GM18511 (cell line): ENCODE measurements around the gene FAM210B.
A peak's percentile ranks its signal among the peaks of the same experiment; 100 is the strongest.
"Not testable (repeated sequence)": the region's sequence is repeated elsewhere in the genome, so short reads cannot be mapped to it uniquely, and the experiment has no call there.

ENCODE experiments used
- ATAC-seq: cut with Tn5 transposase; IDR thresholded peaks from one replicate; pipeline ENCODE4 v1.9.1; 2021; ENCODE audit warnings: mild to moderate bottlenecking, moderate library complexity; ENCODE audit not compliant: unreplicated experiment

The FAM210B gene, protein sequence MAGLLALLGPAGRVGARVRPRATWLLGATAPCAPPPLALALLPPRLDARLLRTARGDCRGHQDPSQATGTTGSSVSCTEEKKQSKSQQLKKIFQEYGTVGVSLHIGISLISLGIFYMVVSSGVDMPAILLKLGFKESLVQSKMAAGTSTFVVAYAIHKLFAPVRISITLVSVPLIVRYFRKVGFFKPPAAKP

DNA sequence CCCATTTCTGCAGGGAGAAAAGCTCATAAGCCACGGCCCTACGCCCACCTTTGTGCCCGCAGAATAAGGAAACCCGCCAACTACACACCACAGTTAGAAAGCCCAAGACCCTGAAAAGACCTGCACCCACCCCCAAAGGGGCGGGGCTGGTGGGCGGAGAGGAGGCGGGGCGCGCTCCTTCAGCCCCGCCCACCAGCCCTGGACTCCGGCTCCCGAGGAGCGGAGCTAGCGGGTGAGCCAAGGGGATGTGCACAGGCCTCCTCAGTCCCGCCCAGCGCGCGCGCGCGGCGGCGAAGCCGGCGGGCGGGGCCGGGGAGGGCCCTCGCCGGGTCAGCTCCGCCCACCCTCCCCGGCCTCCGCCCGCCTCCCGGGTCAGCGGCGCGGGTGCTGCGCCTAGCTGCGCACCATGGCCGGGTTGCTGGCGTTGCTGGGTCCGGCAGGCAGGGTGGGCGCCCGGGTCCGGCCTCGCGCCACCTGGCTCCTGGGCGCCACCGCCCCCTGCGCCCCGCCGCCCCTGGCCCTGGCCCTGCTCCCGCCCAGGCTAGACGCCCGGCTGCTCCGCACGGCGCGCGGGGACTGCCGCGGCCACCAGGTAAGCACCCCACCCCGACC is at the start of gene FAM210B:
Gene FAM210B (plus strand): TSS at position 375 of the 612 bp plus-strand sequence. CDS start 32 bp downstream, at position 407.
- peak; percentile 96 for ATAC-seq

DNA sequence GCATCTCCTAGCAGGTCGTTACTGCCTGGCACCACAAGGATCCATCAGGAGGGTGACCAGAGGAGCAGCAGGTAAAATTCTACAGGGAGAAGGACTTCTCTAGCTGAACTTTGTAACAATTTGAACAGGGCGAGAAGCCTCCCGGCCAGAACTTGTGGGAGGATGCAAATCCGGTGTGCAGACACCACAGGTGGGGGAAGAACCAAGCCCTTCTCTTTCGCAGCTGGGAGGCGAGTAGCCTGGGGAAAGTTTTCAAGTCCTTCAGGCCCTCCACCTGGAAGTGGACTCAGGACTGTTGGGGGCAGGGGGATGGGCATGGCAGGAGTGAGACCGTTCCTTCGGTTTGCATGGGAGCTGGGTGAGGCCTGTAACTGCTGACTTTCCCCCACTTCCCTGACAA is 42.7 kb upstream of the FAM210B start:
- ATAC-seq, result no peak

DNA sequence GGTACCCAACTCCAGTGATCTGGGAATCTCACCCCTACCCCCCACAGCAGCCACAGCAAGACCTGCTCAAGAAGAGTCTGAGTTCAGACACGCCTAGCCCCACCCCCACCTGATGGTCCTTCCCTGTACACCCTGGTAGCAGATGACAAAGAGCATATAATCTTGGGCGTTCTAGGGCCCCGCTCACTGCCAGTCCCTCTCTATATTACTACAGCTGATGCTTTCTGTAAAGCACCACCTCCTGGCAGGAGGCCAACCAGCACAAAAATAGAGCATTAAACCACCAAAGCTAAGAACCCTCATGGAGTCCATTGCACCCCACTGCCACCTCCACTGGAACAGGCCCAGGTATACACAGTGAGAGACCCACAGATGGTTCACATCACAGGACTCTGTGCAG is 42.3 kb upstream of the FAM210B start:
- ATAC-seq, result no peak

DNA sequence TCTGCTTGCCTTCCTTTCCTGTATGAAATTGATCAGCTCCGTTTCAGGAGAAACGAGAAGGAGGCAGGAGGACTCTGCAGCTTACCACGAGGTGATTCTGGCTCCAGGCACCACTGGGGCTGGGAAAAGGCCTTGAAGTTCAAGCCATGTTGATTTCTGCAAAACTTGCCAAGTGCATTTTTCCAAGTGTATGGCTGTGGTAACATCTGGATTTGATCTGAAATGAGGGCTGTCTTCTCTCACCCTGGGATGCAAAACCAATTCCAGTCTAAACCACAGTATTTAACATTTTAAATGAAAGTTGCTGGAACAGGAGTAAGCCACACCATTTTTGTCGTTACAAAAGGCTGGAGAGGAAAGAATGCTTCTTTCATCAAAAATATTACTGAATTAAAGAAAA is 36.1 kb upstream of the FAM210B start:
- no peak for ATAC-seq

DNA sequence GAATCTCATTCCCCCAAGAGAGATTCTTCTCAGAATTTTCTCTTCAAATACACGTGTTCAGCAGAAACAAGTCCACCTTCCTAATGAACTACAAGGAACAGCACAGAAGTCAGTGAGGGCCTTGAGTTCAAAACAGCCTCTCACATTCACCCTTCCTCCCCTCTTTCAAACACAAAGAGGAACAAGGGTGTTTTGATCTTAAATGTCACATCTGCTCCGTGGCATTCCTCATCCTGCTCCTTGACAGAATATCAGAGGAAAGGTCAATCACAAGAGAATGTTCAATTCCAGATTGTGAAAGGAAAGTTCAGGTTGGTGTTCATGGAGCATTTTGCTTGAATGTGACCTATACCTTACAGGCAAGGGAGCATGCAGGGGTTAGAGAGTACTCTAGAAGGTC is 35.6 kb upstream of the FAM210B start:
- ATAC-seq, result no peak

DNA sequence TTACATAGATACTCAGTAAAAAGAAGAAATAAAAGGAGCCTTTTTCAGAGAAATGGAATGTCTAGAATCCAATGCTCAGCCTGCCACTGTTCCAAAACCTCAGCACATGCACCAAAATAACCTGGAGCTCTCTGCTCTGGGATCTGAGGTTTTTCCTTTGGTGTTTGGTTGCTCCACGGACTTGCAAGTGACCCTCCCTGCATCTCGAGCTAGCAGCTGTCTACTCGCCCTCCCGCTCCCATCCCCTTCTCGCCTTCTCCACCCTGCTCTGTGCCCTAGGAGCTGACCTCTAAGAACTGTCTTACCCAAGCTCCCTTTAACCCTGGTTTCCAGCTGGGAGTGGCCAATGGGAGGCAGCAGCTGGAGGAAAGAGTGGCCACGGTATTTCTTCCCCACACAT is 35.1 kb upstream of the FAM210B start:
- no peak for ATAC-seq

DNA sequence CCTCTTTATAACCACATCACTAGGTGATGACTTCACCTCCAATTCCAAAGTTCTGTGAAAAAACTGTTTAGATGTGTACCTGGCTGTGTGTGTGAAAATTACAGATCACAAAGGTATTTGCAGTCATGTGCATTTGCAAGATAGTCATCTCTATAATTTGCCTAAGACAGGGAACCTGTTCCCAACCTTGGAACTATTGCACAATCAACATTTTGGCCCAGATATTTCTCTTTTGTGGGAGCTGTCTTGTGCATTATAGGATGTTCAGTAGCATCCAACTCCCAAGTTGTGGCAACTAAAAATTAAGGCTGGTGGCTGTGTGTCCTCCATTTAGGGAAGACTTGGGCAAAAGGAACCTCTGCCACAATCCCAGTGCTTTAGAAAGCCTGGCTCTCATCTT is 34.0 kb upstream of the FAM210B start:
- no peak for ATAC-seq

DNA sequence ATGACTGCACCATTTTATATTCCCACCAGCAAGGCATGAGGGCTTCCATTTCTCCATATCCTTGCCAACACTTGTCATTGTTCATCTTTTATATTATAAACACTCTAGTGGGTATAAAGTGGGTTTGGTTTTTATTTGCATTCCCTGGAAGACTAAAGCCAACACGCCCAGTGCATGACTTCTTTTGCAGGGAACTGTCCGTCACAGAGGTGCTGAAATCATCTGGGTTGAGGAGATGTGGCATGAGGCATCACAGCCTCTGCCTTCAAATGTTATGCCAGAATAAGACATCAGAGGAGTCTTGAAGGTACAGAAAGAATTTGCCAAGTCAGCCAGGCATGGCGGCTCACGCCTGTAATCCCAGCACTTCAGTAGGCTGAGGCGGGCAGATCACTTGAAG is 29.9 kb upstream of the FAM210B start:
- no peak for ATAC-seq

DNA sequence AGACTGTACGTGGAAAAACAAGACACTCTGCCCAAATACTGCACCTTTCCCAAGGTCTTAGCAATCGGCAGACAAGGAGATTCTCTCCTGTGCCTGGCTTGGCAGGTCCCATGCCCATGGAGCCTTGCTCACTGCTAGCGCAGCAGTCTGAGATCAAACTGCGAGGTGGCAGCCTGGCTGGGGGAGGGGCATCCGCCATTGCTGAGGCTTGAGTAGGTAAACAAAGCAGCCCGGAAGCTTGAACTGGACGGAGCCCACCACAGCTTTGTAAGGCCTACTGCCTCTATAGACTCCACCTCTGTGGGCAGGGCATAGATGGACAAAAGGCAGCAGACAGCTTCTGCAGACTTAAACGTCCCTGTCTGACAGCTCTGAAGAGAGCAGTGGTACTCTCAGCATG is 22.1 kb upstream of the FAM210B start:
- not testable (repeated sequence) for ATAC-seq

DNA sequence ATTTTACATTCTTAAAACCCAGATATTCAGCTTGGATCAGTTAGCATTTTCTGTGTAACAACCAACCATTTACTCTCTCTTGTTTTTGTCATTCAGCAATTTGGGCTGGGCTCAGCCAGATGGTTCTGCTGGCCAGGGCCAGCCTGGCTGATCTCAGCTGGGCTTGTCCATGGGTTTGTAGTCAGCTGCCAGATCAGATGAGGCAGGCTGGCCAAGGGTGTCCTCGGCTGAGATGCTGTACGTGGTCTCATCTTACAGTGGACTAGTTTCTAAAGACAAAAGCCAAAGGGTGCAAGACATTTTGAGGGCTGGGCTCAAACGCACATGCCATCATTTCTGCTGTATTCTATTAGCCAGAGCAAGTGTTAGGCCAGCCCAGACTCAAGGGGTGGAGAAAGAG is 16.0 kb upstream of the FAM210B start:
- ATAC-seq, result no peak

DNA sequence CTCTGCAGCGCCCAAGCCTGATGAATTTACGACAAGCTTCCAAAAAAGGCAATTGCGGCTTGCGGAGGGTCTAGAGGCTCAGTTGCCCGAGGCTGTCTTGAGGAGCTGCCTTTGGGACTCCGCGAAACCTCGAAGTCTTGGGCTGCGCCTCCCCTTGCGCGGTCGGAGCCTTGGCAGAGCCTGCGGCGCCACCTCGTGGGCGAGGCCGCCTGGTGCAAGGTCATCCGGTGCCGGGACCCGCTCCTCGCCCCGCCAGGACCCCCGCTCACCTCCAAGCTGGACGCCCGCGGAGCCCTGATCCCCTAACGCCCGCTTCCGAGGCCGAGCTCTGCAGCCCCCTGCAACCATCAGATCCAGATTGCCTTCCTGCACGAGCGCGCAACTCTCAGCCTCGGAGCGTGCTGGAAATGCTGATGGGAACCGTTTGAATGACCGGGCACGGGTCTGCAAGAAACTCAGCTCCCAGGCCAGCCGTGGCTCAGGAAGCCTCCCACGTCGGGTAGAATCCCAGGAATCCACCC is 14.9 kb upstream of the FAM210B start:
- peak; percentile 77 for ATAC-seq

DNA sequence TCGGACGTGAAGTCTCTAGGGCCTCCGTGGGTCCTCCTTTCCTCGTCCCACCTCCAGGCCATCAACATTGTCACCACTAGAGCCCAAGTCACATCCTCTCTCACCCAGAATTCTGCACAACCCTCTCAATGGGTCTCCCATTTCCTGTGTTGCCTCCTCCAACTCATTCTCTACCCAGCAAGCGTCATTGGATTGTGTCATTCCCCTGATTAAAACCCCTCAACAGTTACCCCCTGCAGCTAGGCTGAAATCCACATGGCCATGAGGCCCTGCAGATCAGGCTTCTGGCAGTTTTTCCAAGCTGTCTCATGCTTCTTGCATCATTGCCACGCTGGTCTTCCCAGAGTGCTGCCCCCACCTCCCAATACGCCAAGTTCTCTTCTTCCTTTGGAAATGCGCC is 12.9 kb upstream of the FAM210B start:
- no peak for ATAC-seq

DNA sequence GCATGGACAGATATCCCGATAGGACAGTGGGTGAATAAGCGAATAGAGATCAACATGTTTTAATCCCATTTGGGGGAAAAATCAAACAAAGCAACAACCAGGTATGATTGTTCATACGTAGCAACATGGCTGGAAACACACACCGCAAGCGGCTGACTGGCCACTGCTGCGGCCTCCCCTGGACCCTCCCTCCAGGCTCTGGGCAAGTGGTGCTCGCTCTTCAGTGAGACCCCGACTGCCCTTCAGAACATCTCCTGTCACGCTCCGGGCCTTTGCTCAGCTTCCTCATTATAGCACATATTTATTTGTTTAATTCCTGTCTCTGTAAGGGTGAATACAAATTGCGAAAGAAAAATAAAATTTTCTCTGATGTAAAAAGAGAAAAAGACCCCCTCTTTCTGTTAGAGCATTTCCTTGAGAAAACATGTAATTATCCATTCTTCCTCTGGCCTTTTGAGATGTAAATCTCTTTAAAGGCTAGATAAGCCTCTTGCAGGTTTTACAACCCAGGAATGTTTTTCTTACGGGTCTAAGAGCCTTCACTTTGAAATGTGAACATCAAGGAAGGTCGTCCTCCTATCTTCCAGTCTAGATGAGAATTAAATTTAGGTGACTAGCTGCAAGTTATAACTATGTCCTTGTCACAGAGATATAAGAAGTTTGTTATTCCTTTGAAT is 11.0 kb upstream of the FAM210B start:
- no peak for ATAC-seq

DNA sequence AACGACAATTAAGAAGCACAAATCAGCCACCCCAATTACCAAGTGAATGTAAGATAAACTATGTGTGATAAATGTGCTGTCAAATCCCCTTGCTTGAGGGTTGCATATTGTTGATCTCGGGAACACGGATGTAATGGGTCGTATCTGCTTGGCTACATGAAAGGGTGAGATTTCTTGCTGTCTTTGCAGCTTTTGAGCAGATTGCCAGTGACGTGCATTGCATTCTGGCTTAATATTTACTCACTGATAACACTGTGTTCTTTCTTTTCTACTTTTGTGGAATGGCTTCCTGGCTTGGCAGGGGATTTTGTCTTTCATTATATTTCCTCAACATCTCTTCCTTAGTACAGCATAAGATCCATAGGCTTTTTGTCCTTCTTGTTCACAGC is 10.5 kb upstream of the FAM210B start:
- no peak for ATAC-seq

DNA sequence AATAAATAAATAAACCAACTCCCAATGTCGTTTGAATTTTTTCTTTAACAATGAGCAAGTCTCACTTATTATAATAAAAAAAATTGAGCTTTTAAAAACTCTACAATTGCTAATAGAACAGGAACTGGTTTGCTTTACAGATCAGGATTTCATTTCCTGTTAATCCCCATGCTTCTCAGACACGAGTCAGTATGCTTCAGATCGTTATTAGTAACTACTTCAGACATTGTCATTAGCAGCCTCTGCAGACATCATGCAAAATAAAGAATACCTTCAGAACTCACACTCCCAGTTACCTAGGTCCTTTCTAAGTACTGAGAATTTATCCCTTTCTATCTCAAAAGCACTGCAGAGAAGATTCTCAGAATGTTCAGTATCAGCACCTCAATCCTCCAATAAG is 10.0 kb upstream of the FAM210B start:
- no peak for ATAC-seq

DNA sequence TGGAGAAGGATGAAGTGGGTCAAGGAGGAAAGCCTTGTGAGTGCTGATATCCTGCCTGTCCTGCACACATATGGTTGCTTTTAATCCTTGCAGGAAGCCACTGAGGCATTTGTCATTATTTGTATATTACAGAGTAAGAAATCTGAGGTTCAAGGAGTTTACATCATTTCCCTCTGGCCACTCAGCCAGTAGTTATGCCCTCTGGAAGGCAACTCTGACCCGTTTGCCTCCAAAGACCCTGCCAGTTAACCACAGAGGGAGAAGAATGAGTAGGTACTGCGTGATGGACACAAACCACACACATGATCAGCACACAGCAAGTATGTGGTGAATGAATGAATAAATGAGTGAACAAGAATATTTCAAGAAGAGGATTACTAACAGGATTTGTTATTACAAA is 7.9 kb upstream of the FAM210B start:
- ATAC-seq, result no peak

DNA sequence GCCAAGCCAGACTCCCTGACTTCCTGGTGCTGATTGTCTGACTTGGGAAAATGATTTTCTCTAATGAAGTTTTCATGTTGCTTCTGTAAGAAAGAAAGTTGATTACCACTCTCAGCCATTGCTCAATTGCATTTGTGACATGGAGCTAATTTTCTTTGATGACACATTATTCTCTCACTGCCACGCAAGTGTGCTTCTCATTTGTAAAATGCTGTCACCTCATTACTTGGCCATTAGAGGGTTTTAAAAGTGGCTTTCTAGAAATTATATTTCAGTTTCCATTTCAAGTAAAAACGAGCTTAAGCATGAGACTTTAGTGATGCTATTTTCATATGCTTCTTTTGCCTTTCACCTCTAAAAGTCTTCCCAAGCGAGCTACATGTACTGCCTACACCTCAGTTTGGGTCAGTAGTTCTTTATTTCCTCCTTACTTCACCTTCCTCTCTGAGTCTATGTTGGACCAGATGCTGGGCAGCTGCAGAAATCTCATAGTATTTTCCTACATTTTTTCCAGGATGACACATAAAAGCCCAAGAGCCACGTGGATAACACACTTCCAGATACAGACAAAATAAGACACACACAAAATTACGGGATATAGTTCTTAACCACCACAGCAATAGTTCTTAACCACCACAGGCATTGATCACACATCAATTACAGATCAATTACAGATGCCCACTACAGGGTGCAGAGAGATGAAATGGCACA is 6.3 kb upstream of the FAM210B start:
- no peak for ATAC-seq

DNA sequence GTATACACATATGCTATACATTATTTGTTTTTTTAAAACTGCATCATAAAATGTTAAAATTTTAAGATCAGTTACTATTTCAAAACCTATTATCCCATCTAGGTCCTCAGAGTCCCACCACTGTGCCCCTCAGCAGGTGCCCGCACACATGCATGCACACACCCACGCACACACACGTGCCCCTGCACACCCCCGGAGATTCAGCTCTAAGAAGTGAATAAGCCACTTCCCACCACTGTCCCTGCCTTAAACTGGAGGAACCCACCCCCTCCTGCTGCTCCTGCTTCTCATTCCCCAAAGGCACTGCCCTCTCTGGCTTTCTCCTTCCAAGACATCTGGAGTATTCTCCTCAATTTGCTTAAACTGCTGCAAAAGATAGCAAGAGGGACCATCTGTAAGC is 5.4 kb upstream of the FAM210B start:
- no peak for ATAC-seq

DNA sequence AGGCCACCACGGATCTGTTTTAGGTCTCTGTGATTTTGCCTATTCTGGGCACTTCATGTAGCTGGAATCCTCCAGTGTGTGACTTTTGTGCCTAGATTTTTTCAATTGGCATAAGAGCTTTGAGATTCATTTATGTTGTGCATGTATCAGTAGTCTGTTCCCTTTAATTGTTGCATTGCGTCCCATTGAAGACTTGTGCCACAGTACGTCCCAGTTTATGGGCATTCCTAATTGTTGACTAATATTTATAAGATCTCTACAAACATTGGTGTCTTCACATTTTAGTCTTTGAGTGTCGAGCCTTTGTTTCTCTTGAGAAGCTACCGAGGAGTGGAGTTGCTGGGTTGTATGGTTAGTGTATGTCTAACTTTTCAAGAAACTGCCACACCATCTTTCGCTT is 704 bp upstream of the FAM210B start:
- no peak for ATAC-seq

DNA sequence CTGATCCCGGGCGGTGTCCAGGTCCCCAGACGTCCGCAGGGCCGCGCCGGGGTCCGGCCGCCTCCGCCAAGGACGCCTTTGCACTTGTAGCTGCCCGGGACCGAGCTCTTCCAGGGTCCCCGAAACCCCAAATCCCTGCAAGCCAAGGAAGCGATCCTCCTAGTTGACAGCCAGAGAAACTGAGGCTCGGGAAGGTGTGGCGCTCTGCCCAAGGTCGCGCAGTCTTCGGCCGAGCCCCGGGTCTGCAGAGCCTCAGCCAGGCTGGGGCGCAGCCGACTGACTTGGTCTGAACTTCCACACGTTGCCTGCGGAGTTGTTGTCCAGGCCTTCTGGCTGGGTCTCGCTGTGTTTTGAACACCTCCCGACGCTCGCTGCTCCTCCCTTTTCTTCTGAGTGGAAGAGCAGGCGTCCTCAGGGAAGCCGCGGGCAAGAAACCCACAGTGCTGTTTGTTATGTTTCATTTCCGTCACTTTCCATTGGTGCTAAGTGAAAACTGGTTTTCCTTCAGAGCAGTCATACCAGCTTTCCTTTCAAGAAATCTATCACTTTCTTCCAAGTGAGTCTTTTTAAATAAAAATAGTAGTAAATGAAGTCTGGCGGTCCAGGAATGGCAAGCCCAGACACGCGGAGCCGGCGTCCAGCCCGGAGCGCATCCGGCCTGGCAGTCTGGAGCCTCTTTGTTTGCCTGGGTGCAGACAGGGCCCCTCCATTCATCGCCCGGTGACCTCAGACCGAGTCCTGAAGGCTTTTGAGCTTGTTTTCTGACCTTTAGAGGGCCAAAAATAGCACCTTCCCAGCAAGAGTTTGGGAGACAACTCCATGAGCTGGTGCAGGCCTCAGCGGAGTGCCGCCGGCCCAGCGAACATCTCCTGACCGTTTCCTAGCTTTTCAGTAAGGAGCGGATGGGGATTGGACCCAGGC is 698 bp downstream of the FAM210B start:
- peak; percentile 53 for ATAC-seq
